GM23248 (cell line): ENCODE data around the gene HSPA1A.

Source experiments
- EZH2 ChIP-seq: fragments of 200-600 bp; sonication (generic); IDR thresholded peaks from 2 replicates; pipeline ENCODE4 v1.6.1; 2018; ENCODE audit warnings: antibody characterized with exemption, mild to moderate bottlenecking; ENCODE audit not compliant: insufficient read depth, poor library complexity, severe bottlenecking
- EZH2phosphoT487 ChIP-seq: fragments of 200-600 bp; sonication (generic); IDR thresholded peaks from 2 replicates; pipeline ENCODE4 v1.6.1; 2018; ENCODE audit warnings: antibody characterized with exemption, moderate library complexity, mild to moderate bottlenecking, low read depth; ENCODE audit not compliant: insufficient read depth

GRCh38 chr6:31847276-31847978 lies 32.1 kb downstream of the HSPA1A start:
- no peak for TF ChIP-seq EZH2
- no peak for TF ChIP-seq EZH2phosphoT487
